ENCODE results near the gene PTGIR. TPM values are rescaled to one million over a fixed set of nuclear protein-coding genes. Genes with fewer than 3 reads are reported as not detected.

The PTGIR gene
- polyA plus RNA-seq, 1 donor (not counting 4 experiments of a cell fraction or from before 2014, with no cell fraction given): not detected

- Histone ChIP-seq H4K20me1 (ENCODE audit: control insufficient read depth, extremely low read depth, insufficient read depth, low read length) (peaks cover 17% of the 10 kb centered on the region), H3K4me3 (ENCODE audit: control insufficient read depth in 2 of 3, extremely low read depth in 1 of 3, insufficient read depth in 2 of 3, low read depth in 1 of 3, low read length in 3 of 3) (peak overlapping the region; percentile 98 to 100 (median 99)), H3K4me2 (ENCODE audit: control insufficient read depth, extremely low read depth, insufficient read depth, low read depth, low read length) (peak overlapping the region; percentile 84), H3K9ac (ENCODE audit: control insufficient read depth, extremely low read depth, insufficient read depth, low read length) (peak overlapping the region; percentile 100), H3K9me1 (ENCODE audit: control insufficient read depth, extremely low read depth, insufficient read depth, low read length) (no peaks in the 10 kb centered on the region), H3K9me3 (ENCODE audit: control insufficient read depth, low read depth, low read length) (no peaks in the 10 kb centered on the region), H3K27me3 (ENCODE audit: control insufficient read depth, extremely low read depth, insufficient read depth, low read length) (no peaks in the 10 kb centered on the region), H3K79me2 (ENCODE audit: control insufficient read depth, insufficient read depth, low read length) (peaks cover 63% of the 10 kb centered on the region), H3K36me3 (ENCODE audit: control insufficient read depth in 2 of 2, extremely low read depth in 1 of 2, insufficient read depth in 2 of 2, low read length in 2 of 2) (peaks cover 21 to 32% of the 10 kb centered on the region in 2 experiments), H2AFZ (ENCODE audit: control insufficient read depth, low read length) (no peak overlapping the region), H3K27ac (ENCODE audit: control insufficient read depth, insufficient read depth, low read length) (peak overlapping the region; percentile 39), H3K4me1 (ENCODE audit: control insufficient read depth, extremely low read depth, insufficient read depth, low read length) (peaks cover 28% of the 10 kb centered on the region)
- FAIRE-seq (no peak), DNase-seq (ENCODE audit: low read depth, low spot score) (no peak)
- dilution Hi-C loops (cut with MboI; ENCODE audit: extremely low pct_ligation_motif_present, low sequenced_read_pairs): no loop called here
- TF ChIP-seq EZH2 (IDR thresholded peaks at IDR 0.05; ENCODE audit: low read length) (no peak), CTCF (optimal IDR thresholded peaks at IDR 0.05 in 1 of 3, IDR thresholded peaks at IDR 0.05 in 1 of 3, conservative IDR thresholded peaks at IDR 0.05 in 1 of 3; ENCODE audit: extremely low read depth in 1 of 3, insufficient read depth in 2 of 3, low read length in 3 of 3) (no peak)
These were observed 22.3 kb downstream of the PTGIR start for GRCh38 chr19:46602392-46603194.

DNA sequence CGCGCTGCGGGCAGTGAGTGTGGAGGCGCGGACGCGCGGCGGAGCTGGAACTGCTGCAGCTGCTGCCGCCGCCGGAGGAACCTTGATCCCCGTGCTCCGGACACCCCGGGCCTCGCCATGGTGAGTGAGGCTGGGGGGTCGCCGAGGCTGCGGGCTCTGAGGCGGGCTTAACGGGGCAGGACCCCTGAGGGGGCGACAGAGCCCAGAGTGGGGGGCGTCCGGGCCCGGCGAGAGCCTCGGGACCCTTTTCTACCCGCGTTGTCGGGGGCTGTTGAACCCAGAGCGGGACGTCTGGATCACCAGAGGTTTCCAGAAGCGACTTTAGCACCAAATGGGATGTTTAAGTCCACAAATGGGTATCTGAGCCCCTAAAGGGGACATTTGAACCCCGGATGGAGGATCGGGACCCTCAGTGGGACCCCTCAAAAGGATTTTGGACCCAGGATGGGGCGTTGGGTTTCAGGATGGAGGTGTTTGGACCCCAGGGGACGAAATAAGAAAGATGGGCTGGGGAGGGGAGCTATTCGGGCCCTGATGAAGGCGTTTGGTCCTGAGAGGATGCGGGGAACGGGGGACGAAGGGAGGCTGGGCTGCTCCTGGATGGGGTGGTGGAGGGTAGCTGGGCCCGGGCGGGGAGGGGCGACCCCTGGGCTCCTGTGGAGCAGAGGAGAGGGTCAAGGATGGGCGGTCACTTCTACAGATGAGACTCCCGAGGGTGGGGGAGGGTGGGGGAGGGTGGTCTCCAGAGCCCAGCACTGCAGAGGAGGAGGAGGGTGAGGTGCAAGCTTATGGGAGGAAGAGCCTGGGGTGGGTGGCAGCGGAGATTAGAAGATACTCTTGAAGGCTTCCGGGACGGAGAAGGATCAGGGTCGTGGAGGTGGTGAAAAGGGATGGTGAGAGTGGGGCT is 23.3 kb downstream of the PTGIR start, which contains the start of gene CALM3:
CALM3 (plus strand) TSS at position 13 of the 907 bp plus-strand sequence; CDS start at position 118, 105 bp downstream.
- dilution Hi-C loops (cut with MboI; ENCODE audit: extremely low pct_ligation_motif_present, low sequenced_read_pairs): no loop called here
- peak within 1 kb of the TSS; percentile 98 for H2AFZ ChIP-seq (ENCODE audit: control insufficient read depth, low read length)

More for the DNA sequence above, 23.3 kb downstream of the PTGIR start, which contains the start of gene CALM3:
- Histone ChIP-seq H3K4me2 (ENCODE audit: control insufficient read depth, extremely low read depth, insufficient read depth, low read depth, low read length) (peak within 1 kb of the TSS; percentile 85), H3K9me1 (ENCODE audit: control insufficient read depth, extremely low read depth, insufficient read depth, low read length) (no peaks in the 10 kb centered on the region), H3K36me3 (ENCODE audit: control insufficient read depth in 2 of 2, extremely low read depth in 1 of 2, insufficient read depth in 2 of 2, low read length in 2 of 2) (peaks cover 12 to 22% of the 10 kb centered on the region in 2 experiments), H3K4me3 (ENCODE audit: control insufficient read depth in 2 of 3, extremely low read depth in 1 of 3, insufficient read depth in 2 of 3, low read depth in 1 of 3, low read length in 3 of 3) (peak within 1 kb of the TSS; percentile 98 to 100 (median 99)), H3K9me3 (ENCODE audit: control insufficient read depth, low read depth, low read length) (no peaks in the 10 kb centered on the region), H3K27ac (ENCODE audit: control insufficient read depth, insufficient read depth, low read length) (peak within 1 kb of the TSS; percentile 100), H4K20me1 (ENCODE audit: control insufficient read depth, extremely low read depth, insufficient read depth, low read length) (peaks cover 15% of the 10 kb centered on the region), H3K79me2 (ENCODE audit: control insufficient read depth, insufficient read depth, low read length) (peaks cover 54% of the 10 kb centered on the region), H3K27me3 (ENCODE audit: control insufficient read depth, extremely low read depth, insufficient read depth, low read length) (no peaks in the 10 kb centered on the region), H3K9ac (ENCODE audit: control insufficient read depth, extremely low read depth, insufficient read depth, low read length) (peak within 1 kb of the TSS; percentile 100), H3K4me1 (ENCODE audit: control insufficient read depth, extremely low read depth, insufficient read depth, low read length) (peaks cover 24% of the 10 kb centered on the region)
- DNase-seq (ENCODE audit: low read depth, low spot score) (no peak), FAIRE-seq (no peak)
- TF ChIP-seq CTCF (optimal IDR thresholded peaks at IDR 0.05 in 1 of 3, IDR thresholded peaks at IDR 0.05 in 1 of 3, conservative IDR thresholded peaks at IDR 0.05 in 1 of 3; ENCODE audit: extremely low read depth in 1 of 3, insufficient read depth in 2 of 3, low read length in 3 of 3): no peak
- TF ChIP-seq EZH2 (IDR thresholded peaks at IDR 0.05; ENCODE audit: low read length): no peak

Measured in keratinocyte (primary cell).